Measurements from ENCODE around the gene TAF6L. TPM values are rescaled to one million over a fixed set of nuclear protein-coding genes. Genes with fewer than 3 reads are reported as not detected.
"Not testable (repeated sequence)": the region's sequence is repeated elsewhere in the genome, so short reads cannot be mapped to it uniquely, and the experiment has no call there.

TAF6L gene
- total and polyA plus RNA-seq, 2 donors (not counting 1 experiment from before 2014, with no cell fraction given) = 28.2 to 48.2 TPM

DNA sequence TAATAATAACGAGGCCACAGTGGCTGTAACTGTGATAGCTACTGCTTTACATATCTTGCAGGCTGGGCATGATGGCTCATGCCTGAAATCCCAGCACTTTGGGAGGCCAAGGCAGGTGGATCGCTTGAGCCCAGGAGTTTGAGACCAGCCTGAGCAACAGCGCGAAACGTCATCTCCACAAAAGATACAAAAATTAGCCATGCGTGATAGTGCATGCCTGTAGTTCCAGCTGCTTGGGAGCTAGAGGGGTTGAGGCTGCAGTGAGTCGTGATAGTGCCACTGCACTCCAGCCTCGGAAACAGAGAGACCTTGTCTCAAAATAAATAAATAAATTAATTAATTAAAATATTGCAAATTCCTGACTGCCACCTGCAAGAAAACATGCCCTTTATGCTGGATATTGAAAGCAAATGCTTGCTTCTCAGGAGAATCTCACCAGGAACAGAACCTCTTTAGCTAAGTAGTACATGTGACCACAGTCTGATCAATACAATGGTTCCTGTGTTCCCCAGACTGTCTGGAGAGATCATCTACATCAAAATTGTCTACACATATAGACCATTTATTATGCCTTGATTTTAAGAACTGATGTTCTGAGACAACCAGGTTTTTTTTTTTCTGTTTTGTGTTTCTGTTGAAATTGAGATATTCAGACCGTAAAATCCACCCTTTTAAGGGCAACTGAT is 23.6 kb upstream of the TAF6L start:
- no peak overlapping the region for H3K4me3 Mint-ChIP-seq
- no peak overlapping the region for H3K27ac Mint-ChIP-seq
- intact Hi-C loops (cut with micrococcal nuclease) = no loop called here
- CTCF ChIA-PET = interaction anchor here (0.8 to 1.1 kb wide), 4 partner anchors 11 to 158 kb away, joined by 3 to 5 read pairs (median 3); partner anchors contain the start of gene STX5
- H3K9ac ChIP-seq (ENCODE audit: low read length) = no peak overlapping the region
- peaks cover 12% of the 10 kb centered on the region for H3K4me1 Mint-ChIP-seq
- ATAC-seq (ENCODE audit: low read depth) (no peak), DNase-seq (no peak)
- H3K27me3 ChIP-seq (replicated peaks in 1 of 4; ENCODE audit: control extremely low read depth in 1 of 4, control insufficient read depth in 3 of 4, insufficient read depth in 4 of 4, low read length in 3 of 4) = no peaks in the 10 kb centered on the region
- 92% methylated on average over 6 of the region's 9 CpGs for WGBS (ENCODE audit: insufficient coverage)
- TF ChIP-seq EZH2 (IDR thresholded peaks at IDR 0.05; ENCODE audit: borderline replicate concordance, insufficient read depth, low read depth, low read length, poor library complexity, severe bottlenecking) = no peak
- no peak overlapping the region for H3K4me2 ChIP-seq (replicated peaks; ENCODE audit: low read depth, low read length, poor library complexity, severe bottlenecking)
- no peak overlapping the region for H3K27ac ChIP-seq (ENCODE audit: low read length in 2 of 2)
- no peak overlapping the region for H2AFZ ChIP-seq (ENCODE audit: insufficient read depth, low read depth, low read length, poor library complexity, severe bottlenecking)
- H3K36me3 ChIP-seq (replicated peaks in 1 of 2; ENCODE audit: control extremely low read depth in 1 of 2, control insufficient read depth in 1 of 2, extremely low read depth in 1 of 2, insufficient read depth in 2 of 2, low read length in 1 of 2) = peaks cover 0 to 16% of the 10 kb centered on the region in 2 experiments
- H3K9me3 ChIP-seq (ENCODE audit: control extremely low read depth in 1 of 3, control insufficient read depth in 2 of 3, insufficient read depth in 1 of 3, low read length in 2 of 3) = no peaks in the 10 kb centered on the region
- H3K79me2 ChIP-seq (ENCODE audit: control insufficient read depth, insufficient read depth, low read length) = peaks cover 26% of the 10 kb centered on the region
- H3K9me3 Mint-ChIP-seq (ENCODE audit: insufficient read depth) = no peaks in the 10 kb centered on the region
- POLR2A ChIA-PET = interaction anchor here (0.6 kb wide), 1 partner anchor 103 kb away, joined by 3 read pairs; no protein-coding TSS in a partner anchor
- peaks cover 0 to 4% of the 10 kb centered on the region in 2 donors for H3K4me1 ChIP-seq (ENCODE audit: control insufficient read depth in 2 of 2, insufficient read depth in 2 of 2, low read length in 2 of 2)
- H4K20me1 ChIP-seq (ENCODE audit: control insufficient read depth, insufficient read depth, low read length, poor library complexity, severe bottlenecking) = peaks cover 6% of the 10 kb centered on the region
- no peak overlapping the region for H3K4me3 ChIP-seq (ENCODE audit: control extremely low read depth in 1 of 5, extremely low read depth in 1 of 5, insufficient read depth in 1 of 5, low read depth in 2 of 5, low read length in 4 of 5)
- H3K27me3 Mint-ChIP-seq = no peaks in the 10 kb centered on the region

DNA sequence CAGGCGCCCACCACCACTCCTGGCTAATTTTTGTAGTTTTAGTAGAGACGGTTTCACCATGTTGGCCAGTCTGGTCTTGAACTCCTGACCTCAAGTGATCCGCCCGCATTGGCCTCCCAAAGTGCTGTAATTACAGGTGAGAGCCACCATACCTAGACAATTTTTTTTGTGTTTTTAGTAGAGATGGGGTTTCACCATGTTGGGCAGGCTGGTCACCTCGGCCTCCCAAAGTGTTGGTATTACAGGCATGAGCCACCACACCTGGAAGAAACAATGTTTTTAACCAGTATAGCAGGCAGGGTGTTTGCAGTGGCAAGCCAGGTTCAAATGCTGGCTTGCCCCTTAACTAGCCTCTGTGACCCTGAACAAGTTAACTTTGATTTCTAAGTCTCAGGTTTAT is 21.3 kb upstream of the TAF6L start:
- H3K4me2 ChIP-seq (replicated peaks; ENCODE audit: low read depth, low read length, poor library complexity, severe bottlenecking); H3K9me3 ChIP-seq (ENCODE audit: control extremely low read depth in 1 of 3, control insufficient read depth in 2 of 3, insufficient read depth in 1 of 3, low read length in 2 of 3); H3K9me3 Mint-ChIP-seq (ENCODE audit: insufficient read depth); DNase-seq; H2AFZ ChIP-seq (ENCODE audit: insufficient read depth, low read depth, low read length, poor library complexity, severe bottlenecking); intact Hi-C loops (cut with micrococcal nuclease); H3K27me3 Mint-ChIP-seq; H3K27me3 ChIP-seq (replicated peaks in 1 of 4; ENCODE audit: control extremely low read depth in 1 of 4, control insufficient read depth in 3 of 4, insufficient read depth in 4 of 4, low read length in 3 of 4); H3K4me3 ChIP-seq (ENCODE audit: control extremely low read depth in 1 of 5, extremely low read depth in 1 of 5, insufficient read depth in 1 of 5, low read depth in 2 of 5, low read length in 4 of 5); POLR2A ChIA-PET; ATAC-seq (ENCODE audit: low read depth); H3K4me3 Mint-ChIP-seq; H3K27ac ChIP-seq (ENCODE audit: low read length in 2 of 2); H3K9ac ChIP-seq (ENCODE audit: low read length); H4K20me1 ChIP-seq (ENCODE audit: control insufficient read depth, insufficient read depth, low read length, poor library complexity, severe bottlenecking); H3K27ac Mint-ChIP-seq: not testable (repeated sequence)
- 100% methylated on average over 1 of the region's 5 CpGs for WGBS (ENCODE audit: insufficient coverage)
- Histone ChIP-seq H3K4me1 (ENCODE audit: control insufficient read depth in 2 of 2, insufficient read depth in 2 of 2, low read length in 2 of 2) (peaks cover 7 to 21% of the 10 kb centered on the region in 2 donors), H3K36me3 (replicated peaks in 1 of 2; ENCODE audit: control extremely low read depth in 1 of 2, control insufficient read depth in 1 of 2, extremely low read depth in 1 of 2, insufficient read depth in 2 of 2, low read length in 1 of 2) (peaks cover 0 to 19% of the 10 kb centered on the region in 2 experiments), H3K79me2 (ENCODE audit: control insufficient read depth, insufficient read depth, low read length) (peaks cover 40% of the 10 kb centered on the region)
- CTCF ChIA-PET = interaction anchor here (1.5 to 1.6 kb wide), 2 partner anchors 15 to 37 kb away, joined by 3 read pairs; partner anchors contain the start of gene TMEM179B
- peaks cover 28% of the 10 kb centered on the region for H3K4me1 Mint-ChIP-seq

Data from B cell (primary cell).